ENCODE data around the gene XRCC2. TPM values are rescaled to one million over a fixed set of nuclear protein-coding genes. Genes with fewer than 3 reads are reported as not detected.
"Not testable (repeated sequence)": the region's sequence is repeated elsewhere in the genome, so short reads cannot be mapped to it uniquely, and the experiment has no call there.

XRCC2 gene
- total and polyA plus RNA-seq, 2 donors (not counting 1 experiment from before 2014, with no cell fraction given): 0.66 to 1.5 TPM

DNA sequence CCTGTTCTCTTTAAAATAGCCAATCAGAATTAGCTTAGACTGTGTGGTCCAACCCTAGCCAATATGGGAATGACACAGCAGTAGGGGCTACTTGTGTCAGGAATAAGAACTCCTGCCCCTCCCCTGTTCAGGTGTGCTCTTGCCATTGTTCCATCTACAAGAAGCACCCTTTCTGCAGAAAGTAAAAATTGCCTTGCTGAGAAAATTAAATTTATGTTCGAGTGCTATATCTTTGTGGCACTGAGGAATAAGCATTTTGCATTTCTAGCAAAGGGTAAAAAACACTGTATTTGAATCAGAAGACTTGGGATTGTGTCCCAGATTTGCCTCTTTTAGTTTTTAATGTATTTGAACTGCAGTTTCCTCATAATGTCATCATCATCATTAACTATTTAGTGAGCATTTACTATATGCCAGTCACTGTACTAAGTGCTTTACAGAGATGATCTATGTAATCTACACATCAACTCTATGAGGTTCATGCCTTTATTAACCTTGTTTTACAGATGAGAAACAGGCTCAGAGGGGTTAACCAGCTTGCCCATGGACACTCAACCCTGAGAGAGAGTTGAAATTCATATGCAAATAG lies 28.9 kb upstream of the XRCC2 start:
- Mint-ChIP-seq H3K4me1 (no peaks in the 10 kb centered on the region), H3K9me3 (ENCODE audit: insufficient read depth) (peaks cover 4% of the 10 kb centered on the region), H3K27me3 (peaks cover 4% of the 10 kb centered on the region), H3K27ac (no peak overlapping the region), H3K4me3 (no peak overlapping the region)
- Histone ChIP-seq H3K79me2 (ENCODE audit: control insufficient read depth, insufficient read depth, low read length) (no peaks in the 10 kb centered on the region), H3K9ac (ENCODE audit: low read length) (no peak overlapping the region), H3K4me3 (ENCODE audit: control extremely low read depth in 1 of 5, extremely low read depth in 1 of 5, insufficient read depth in 1 of 5, low read depth in 2 of 5, low read length in 4 of 5) (no peak overlapping the region), H2AFZ (ENCODE audit: insufficient read depth, low read depth, low read length, poor library complexity, severe bottlenecking) (no peak overlapping the region), H3K9me3 (ENCODE audit: control extremely low read depth in 1 of 3, control insufficient read depth in 2 of 3, insufficient read depth in 1 of 3, low read length in 2 of 3) (peaks cover 0 to 25% (median 14%) of the 10 kb centered on the region in 3 donors), H3K4me2 (replicated peaks; ENCODE audit: low read depth, low read length, poor library complexity, severe bottlenecking) (no peak overlapping the region), H3K36me3 (replicated peaks in 1 of 2; ENCODE audit: control extremely low read depth in 1 of 2, control insufficient read depth in 1 of 2, extremely low read depth in 1 of 2, insufficient read depth in 2 of 2, low read length in 1 of 2) (no peaks in the 10 kb centered on the region), H4K20me1 (ENCODE audit: control insufficient read depth, insufficient read depth, low read length, poor library complexity, severe bottlenecking) (no peaks in the 10 kb centered on the region), H3K27me3 (replicated peaks in 1 of 4; ENCODE audit: control extremely low read depth in 1 of 4, control insufficient read depth in 3 of 4, insufficient read depth in 4 of 4, low read length in 3 of 4) (no peaks in the 10 kb centered on the region), H3K27ac (ENCODE audit: low read length in 2 of 2) (no peak overlapping the region), H3K4me1 (ENCODE audit: control insufficient read depth in 2 of 2, insufficient read depth in 2 of 2, low read length in 2 of 2) (no peaks in the 10 kb centered on the region)
- intact Hi-C loops (cut with micrococcal nuclease): no loop called here
- WGBS (ENCODE audit: insufficient coverage): 100% methylated on average over 1 of the region's 1 CpG
- no peak for TF ChIP-seq EZH2 (IDR thresholded peaks at IDR 0.05; ENCODE audit: borderline replicate concordance, insufficient read depth, low read depth, low read length, poor library complexity, severe bottlenecking)
- POLR2A ChIA-PET: interaction anchor here (0.7 kb wide), 2 partner anchors 372 to 914 kb away, joined by 3 to 4 read pairs; no protein-coding TSS in a partner anchor
- no peak for ATAC-seq (ENCODE audit: low read depth)
- no peak for DNase-seq
- CTCF ChIA-PET: interaction anchor here (4.4 kb wide), 1 partner anchor 370 kb away, joined by 64 read pairs; no protein-coding TSS in a partner anchor

DNA sequence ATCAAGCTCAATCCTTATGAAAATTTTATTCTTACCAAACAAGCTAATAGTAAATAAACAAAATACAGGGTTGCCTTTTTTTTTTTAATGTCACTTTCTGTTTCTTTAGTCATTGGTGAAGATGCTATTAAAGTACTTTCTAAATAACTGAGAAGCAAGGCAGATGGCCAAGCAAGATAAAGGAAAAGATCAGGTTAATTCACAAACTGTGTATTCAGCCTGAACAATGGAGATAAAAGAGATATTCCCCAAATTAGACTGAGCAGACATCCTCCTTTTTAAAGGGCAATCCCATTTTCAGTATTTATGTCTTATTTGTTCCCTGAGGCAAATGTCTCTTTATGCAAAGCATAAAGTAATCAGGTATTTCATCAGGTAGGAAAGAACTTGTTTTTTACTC lies 23.1 kb upstream of the XRCC2 start:
- DNase-seq: no peak

DNA sequence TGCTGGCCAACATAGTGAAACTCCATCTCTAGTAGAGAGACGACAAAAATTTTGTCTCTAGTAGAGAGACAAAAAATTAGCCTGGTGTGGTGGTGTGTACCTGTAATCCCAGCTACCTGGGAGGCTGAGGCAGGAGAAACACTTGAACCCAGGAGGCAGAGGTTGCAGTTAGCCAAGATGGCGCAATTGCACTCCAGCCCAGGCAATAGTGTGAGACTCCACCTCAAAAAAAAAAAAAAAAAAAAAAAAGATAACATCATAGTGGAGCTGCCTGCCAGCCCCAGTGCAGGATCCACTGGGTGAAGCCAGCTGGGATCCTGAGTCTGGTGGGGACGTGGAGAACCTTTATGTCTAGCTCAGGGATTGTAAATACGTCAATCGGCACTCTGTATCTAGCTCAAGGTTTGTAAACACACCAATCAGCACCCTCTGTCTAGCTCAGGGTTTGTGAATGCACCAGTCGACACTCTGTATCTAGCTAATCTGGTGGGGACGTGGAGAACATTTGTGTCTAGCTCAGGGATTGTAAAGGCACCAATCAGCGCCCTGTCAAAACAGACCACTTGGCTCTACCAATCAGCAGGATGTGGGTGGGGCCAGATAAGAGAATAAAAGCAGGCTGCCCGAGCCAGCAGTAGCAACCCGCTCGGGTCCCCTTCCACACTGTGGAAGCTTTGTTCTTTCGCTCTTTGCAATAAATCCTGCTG lies 21.5 kb upstream of the XRCC2 start:
- intact Hi-C loops (cut with micrococcal nuclease); H3K4me1 Mint-ChIP-seq; H3K4me2 ChIP-seq (replicated peaks; ENCODE audit: low read depth, low read length, poor library complexity, severe bottlenecking); ATAC-seq (ENCODE audit: low read depth); H3K4me3 ChIP-seq (ENCODE audit: control extremely low read depth in 1 of 5, extremely low read depth in 1 of 5, insufficient read depth in 1 of 5, low read depth in 2 of 5, low read length in 4 of 5); H3K27me3 Mint-ChIP-seq; H3K4me3 Mint-ChIP-seq; H3K4me1 ChIP-seq (ENCODE audit: control insufficient read depth in 2 of 2, insufficient read depth in 2 of 2, low read length in 2 of 2); H3K79me2 ChIP-seq (ENCODE audit: control insufficient read depth, insufficient read depth, low read length); H2AFZ ChIP-seq (ENCODE audit: insufficient read depth, low read depth, low read length, poor library complexity, severe bottlenecking); H3K9ac ChIP-seq (ENCODE audit: low read length); H3K9me3 Mint-ChIP-seq (ENCODE audit: insufficient read depth); H3K9me3 ChIP-seq (ENCODE audit: control extremely low read depth in 1 of 3, control insufficient read depth in 2 of 3, insufficient read depth in 1 of 3, low read length in 2 of 3); H3K27ac Mint-ChIP-seq; DNase-seq; H3K27me3 ChIP-seq (replicated peaks in 1 of 4; ENCODE audit: control extremely low read depth in 1 of 4, control insufficient read depth in 3 of 4, insufficient read depth in 4 of 4, low read length in 3 of 4); H3K36me3 ChIP-seq (replicated peaks in 1 of 2; ENCODE audit: control extremely low read depth in 1 of 2, control insufficient read depth in 1 of 2, extremely low read depth in 1 of 2, insufficient read depth in 2 of 2, low read length in 1 of 2); H4K20me1 ChIP-seq (ENCODE audit: control insufficient read depth, insufficient read depth, low read length, poor library complexity, severe bottlenecking); POLR2A ChIA-PET; H3K27ac ChIP-seq (ENCODE audit: low read length in 2 of 2); CTCF ChIA-PET: not testable (repeated sequence)
- WGBS (ENCODE audit: insufficient coverage): 89% methylated on average over 2 of the region's 12 CpGs

More for the DNA sequence above, 23.1 kb upstream of the XRCC2 start:
- Mint-ChIP-seq H3K4me3 (no peak overlapping the region), H3K27me3 (no peaks in the 10 kb centered on the region), H3K9me3 (ENCODE audit: insufficient read depth) (no peaks in the 10 kb centered on the region), H3K4me1 (no peaks in the 10 kb centered on the region), H3K27ac (no peak overlapping the region)
- no peak for ATAC-seq (ENCODE audit: low read depth)
- intact Hi-C loops (cut with micrococcal nuclease): no loop called here
- TF ChIP-seq, protein P1, sequence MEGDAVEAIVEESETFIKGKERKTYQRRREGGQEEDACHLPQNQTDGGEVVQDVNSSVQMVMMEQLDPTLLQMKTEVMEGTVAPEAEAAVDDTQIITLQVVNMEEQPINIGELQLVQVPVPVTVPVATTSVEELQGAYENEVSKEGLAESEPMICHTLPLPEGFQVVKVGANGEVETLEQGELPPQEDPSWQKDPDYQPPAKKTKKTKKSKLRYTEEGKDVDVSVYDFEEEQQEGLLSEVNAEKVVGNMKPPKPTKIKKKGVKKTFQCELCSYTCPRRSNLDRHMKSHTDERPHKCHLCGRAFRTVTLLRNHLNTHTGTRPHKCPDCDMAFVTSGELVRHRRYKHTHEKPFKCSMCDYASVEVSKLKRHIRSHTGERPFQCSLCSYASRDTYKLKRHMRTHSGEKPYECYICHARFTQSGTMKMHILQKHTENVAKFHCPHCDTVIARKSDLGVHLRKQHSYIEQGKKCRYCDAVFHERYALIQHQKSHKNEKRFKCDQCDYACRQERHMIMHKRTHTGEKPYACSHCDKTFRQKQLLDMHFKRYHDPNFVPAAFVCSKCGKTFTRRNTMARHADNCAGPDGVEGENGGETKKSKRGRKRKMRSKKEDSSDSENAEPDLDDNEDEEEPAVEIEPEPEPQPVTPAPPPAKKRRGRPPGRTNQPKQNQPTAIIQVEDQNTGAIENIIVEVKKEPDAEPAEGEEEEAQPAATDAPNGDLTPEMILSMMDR (IDR thresholded peaks at IDR 0.05): no peak
- TF ChIP-seq EZH2 (IDR thresholded peaks at IDR 0.05; ENCODE audit: borderline replicate concordance, insufficient read depth, low read depth, low read length, poor library complexity, severe bottlenecking): no peak
- Histone ChIP-seq H3K4me3 (ENCODE audit: control extremely low read depth in 1 of 5, extremely low read depth in 1 of 5, insufficient read depth in 1 of 5, low read depth in 2 of 5, low read length in 4 of 5) (no peak overlapping the region), H3K79me2 (ENCODE audit: control insufficient read depth, insufficient read depth, low read length) (no peaks in the 10 kb centered on the region), H3K27me3 (replicated peaks in 1 of 4; ENCODE audit: control extremely low read depth in 1 of 4, control insufficient read depth in 3 of 4, insufficient read depth in 4 of 4, low read length in 3 of 4) (no peaks in the 10 kb centered on the region), H3K4me2 (replicated peaks; ENCODE audit: low read depth, low read length, poor library complexity, severe bottlenecking) (no peak overlapping the region), H4K20me1 (ENCODE audit: control insufficient read depth, insufficient read depth, low read length, poor library complexity, severe bottlenecking) (no peaks in the 10 kb centered on the region), H3K4me1 (ENCODE audit: control insufficient read depth in 2 of 2, insufficient read depth in 2 of 2, low read length in 2 of 2) (no peaks in the 10 kb centered on the region), H3K9ac (ENCODE audit: low read length) (no peak overlapping the region), H3K9me3 (ENCODE audit: control extremely low read depth in 1 of 3, control insufficient read depth in 2 of 3, insufficient read depth in 1 of 3, low read length in 2 of 3) (peaks cover 0 to 9% (median 0%) of the 10 kb centered on the region in 3 donors), H3K27ac (ENCODE audit: low read length in 2 of 2) (no peak overlapping the region), H3K36me3 (replicated peaks in 1 of 2; ENCODE audit: control extremely low read depth in 1 of 2, control insufficient read depth in 1 of 2, extremely low read depth in 1 of 2, insufficient read depth in 2 of 2, low read length in 1 of 2) (no peaks in the 10 kb centered on the region), H2AFZ (ENCODE audit: insufficient read depth, low read depth, low read length, poor library complexity, severe bottlenecking) (no peak overlapping the region)
- ChIA-PET CTCF (interaction anchor here (0.7 kb wide), 2 partner anchors 15 to 126 kb away, joined by 3 read pairs; no protein-coding TSS in a partner anchor), POLR2A (no interaction called here)

All from B cell (primary cell).